HG02981 (cell line): Measurements from ENCODE around the gene FAIM.
"Not testable (repeated sequence)": the region's sequence is repeated elsewhere in the genome, so short reads cannot be mapped to it uniquely, and the experiment has no call there.

Experiments used
- ATAC-seq: cut with Tn5 transposase; IDR thresholded peaks from one replicate; pipeline ENCODE4 v1.9.1; 2021; ENCODE audit warnings: mild to moderate bottlenecking, moderate library complexity; ENCODE audit not compliant: unreplicated experiment

FAIM gene

GRCh38 chr3:138675393-138675792 lies 66.8 kb downstream of the FAIM start:
- no peak for ATAC-seq

DNA sequence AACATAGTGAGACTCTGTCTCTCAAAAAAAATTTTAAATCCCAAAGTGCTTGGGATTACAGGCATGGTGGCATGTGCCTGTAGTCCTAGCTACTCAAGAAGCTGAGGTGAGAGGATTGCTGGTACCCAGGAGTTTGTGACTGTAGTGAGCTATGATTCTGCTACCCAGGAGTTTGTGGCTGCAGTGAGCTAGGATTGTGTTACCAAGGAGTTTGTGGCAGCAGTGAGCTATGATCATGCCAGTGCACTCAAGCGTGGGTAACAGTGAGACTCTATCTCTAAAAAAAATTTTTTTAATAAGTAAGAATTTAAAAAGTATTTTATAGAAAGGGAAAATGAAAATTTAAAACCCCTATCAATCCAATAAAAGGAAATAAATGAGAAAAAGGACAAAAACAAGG lies 69.5 kb downstream of the FAIM start:
- ATAC-seq: no peak

GRCh38 chr3:138678874-138679392 lies 70.4 kb downstream of the FAIM start:
- no peak for ATAC-seq

- not testable (repeated sequence) for ATAC-seq
Measured at GRCh38 chr3:138680974-138681373, 72.4 kb downstream of the FAIM start.

DNA sequence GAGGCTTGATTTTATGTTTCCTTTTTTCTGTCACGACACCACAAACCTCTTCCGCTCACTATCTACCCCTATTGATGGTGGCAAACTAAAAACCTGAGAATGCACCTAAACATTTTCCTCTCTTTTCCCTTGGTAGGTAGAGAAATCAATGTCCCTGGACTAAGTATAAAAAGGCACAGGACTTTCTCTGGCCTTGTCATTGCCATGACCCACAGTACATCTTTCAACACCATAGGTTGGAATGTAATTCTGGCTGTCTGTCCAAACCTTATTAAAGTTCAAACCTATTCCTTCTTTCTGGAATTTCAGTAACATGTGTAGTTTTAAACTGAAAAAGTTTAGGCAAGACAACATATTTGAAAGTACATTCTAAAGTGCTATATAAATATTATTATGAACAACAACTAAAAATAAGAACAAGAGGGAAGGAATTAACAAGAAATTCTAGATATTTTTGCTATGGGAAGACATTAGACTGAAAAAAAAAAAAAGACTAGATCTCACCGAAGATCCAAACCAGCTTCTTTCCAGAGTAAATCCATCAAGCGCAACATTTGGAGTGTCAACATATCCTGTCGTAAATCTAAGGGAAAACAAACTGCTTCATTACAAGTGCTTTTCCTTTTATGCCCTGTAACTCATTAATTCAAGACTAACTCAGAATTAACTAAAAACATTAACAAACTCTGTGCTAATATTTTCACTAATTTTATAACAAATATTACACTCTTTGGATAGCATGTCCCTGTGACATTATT lies 73.1 kb downstream of the FAIM start:
- no peak for ATAC-seq

- no peak for ATAC-seq
Measured at GRCh38 chr3:138682648-138683047, 74.1 kb downstream of the FAIM start.
